ENCODE results near the gene KCNT1.

Gene KCNT1

DNA sequence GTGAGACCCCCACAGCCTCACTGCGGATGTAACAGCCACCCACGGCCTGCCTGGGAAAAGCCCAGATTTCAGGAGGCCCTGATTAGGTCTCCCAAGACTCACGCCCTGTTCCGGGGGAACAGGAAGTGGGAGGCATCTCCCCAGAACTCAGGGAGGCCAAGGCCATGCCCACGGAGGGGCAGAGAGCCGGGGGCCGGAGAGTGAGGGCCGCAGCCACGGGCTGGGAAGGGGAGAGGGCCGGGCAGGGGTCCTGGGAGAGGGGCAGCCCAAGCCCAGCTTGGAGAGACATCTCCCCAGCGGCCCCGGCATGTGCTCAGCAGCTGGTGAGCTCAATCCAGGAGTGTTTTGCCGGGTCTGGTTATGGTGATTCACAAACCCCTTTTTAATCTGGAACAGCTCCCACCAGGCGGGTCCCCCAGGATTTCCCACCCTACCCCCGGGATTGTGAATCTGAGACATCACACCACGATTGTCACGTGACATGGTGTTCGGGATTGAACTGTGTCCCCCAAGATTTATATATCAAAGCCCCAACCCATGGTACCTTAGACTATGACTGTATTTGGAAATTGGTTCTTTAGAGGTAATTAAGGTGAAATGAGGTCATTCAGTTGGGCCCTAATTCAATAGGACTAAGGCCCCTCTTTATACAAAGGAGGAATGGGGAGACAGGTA is 26.6 kb downstream of the KCNT1 start:
- no peak for DNase-seq

DNA sequence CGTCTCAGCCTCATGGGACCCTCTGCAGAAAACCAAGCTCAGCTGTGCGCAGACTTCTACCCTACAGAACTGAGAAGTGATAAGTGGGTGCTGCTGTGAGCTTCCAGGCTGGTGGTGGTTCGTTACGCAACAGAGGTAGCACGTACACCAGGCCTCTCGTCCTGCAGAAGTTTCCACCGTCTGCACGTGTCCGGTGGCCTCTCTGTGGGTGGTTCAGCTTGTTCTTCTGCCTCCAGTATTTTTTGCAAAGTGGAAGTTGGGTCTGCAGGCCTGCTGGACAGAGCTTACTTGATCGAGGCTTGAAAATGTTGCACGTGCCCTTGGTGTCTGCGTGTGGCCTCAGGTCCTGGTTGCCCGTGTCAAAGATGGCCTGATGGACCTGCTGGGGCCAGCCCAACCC is 27.5 kb downstream of the KCNT1 start:
- DNase-seq, result no peak

DNA sequence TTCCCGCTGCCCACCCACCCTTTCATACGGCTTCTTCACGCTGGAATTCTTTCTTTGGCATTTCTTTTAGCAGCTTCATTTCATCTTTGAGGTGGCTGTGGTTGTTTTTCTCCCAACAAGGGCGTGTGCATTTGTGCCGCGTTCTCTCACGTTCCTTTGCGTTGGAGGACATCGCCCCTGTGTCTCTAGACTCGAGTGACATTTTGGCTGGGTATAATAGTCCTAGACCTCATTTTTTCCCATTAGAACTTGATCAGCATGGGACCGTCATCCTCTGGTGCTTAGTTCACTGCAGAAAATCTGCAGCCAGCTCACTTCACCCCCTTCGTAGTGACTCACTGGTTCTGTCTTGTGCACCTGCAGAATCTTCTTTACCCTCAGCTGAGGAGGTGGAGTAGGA is 29.5 kb downstream of the KCNT1 start:
- no peak for DNase-seq

DNA sequence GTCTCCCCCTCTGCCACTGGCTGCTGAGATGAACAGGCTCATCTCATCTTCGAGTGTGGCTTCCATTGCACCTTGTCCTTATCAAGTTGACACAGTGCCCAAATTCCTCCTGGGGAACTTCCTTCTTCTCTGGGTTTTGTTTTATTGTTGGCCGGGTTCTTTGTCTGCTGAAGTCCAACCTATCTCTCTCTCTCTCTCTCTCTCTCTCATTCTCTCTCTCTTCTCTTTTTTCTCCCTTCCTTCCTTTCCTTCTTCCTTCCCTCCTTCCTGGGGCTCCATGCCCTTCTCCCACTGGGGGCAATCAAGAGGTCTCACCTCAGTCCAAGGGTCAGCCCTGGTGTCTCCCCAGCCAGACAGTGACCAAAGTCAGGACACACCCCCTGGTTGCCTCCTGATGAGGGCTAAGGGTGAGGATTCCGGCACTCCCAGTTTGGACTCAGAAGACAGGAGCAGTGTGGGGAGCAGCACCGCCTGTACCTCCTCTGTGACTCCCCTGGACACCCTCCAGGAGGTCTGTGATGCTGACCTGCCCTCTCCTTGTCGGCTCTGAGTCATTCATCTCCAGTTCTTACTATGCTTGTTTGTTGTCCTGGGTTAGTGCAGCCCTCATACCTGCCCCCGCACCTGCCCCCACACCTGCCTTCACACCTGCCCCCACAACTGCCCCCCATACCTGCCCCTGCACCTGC is 30.7 kb downstream of the KCNT1 start:
- no peak for DNase-seq

DNA sequence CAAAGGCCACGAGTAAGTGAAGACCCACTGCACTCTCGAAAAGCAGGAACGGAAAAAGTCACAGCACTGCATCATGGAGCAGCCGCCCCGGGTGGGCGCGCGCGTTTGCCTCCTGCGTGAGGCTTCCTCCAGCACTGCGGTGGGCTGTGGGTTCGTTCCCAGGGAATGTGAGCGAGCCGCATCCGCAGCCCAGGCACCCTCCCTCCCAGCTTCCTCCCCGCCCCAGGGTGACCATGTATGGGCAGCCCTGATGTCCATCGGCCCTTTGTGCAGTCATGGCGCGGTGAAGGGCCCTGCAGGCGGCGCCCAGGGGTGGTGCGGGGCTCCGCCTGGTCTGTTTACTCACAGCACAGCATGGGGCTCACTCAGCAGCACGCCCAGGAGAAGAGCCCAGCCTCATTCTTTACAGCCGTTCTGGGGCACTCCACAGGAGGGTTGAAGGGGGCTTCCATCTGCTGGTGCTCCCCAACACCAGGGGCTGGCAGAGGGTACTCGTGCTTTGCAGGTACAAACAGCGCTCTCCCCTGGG is 32.7 kb downstream of the KCNT1 start:
- DNase-seq, result no peak

DNA sequence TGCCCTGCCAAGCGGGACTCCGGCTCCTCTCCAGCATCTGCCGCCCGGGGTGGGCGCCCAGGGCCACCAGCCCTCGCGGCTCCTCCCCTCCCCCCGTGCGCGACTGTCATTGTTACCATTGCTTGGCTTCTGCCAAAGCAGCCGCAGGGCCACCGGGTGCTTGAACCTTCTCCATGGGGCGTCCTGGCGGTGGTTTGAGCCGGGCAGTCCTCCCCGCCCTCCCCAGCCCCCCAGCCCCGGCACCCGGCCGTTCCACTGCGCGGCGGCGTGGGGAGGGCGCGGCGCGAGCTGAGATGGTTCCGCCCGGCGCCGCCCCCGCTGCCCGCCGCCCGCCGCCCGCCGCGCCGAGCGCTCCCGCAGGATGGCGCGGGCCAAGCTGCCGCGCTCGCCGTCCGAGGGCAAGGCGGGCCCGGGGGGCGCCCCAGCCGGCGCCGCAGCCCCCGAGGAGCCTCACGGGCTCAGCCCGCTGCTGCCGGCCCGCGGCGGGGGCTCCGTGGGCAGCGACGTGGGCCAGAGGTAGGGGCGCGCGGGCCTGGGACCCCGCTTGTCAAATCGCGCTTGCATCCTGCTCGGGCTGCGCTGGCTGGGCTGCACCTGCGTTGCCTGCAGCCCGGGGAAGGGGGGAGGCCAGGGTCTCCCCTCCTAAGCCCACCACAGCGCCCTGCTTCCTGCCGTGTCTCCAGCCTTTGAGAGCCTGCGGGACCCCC is 34.4 kb downstream of the KCNT1 start:
- DNase-seq, result no peak

DNA sequence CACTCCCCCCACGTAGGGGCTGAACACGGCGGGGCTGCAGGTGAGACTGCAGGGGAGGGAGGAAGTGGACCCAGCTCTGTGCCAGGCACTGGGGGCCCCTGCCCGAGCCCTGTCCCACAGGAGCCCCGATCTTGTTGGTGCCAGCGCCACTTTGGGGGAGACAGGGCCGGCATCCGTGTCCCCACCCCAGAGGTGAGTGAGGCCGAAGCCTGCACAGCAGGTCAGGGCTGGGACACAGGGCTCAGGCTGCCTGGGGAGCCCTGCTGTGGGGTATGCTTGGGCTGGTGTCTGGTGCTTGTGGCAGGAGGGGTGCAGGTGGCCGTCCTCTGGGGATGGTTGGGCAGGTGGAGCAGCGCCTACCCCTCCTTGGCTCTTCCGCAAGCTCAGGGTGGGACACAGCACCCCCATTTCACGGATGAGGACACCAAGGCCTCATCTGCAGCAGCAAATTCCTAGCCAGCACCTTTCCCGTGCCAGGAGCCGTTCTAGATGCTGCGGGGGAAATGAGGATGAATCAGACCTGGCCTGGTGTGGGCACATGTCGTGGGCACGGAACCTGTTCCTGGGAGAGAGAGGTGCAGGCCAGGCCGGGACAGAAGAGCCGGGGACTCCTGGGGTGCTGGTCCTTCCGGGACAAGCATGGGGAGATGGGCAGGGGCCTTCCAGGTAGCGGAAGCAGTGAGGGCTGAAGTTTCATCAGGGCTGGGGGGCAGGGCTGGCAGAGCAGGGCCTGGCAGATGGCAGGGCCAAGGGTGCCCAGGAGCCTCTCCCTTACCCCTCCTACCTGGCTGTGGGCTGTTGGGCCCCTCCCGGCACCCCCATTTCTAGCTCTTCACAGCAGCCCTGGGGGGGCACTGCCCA is 35.2 kb downstream of the KCNT1 start:
- no peak for DNase-seq

DNA sequence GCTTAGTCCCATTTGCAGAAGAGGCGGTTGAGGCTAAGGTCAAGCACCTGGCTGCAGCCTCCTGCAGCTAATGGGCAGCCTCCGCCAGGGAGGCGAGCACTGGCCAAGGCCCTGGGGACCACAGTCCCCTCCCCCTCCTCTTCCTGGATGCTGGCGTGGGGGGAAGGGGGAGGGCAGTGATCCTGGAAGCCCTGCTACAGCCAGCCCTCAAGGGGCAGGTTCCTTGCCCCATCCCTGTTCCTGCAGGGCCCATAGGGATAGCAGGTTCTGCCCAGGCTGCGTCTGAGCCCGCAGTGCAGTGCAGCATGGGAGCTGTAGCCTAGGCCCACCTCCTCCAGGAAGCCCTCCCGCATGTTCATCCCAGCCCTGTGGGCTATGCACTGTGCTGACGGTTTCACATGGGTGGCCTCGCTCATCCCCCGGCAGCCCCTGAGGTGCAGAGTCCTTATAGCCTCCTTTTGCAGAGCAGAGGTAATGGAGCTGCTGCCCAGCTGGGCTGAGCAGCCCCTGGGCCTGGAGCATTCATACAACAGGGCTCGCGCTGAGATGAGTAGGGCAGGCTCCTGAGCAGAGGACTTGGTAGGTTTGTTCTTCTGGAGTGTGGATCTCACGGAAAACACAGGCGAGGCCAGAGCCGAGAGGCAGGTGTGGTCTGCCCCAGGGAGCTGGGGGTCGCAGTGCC is 36.0 kb downstream of the KCNT1 start:
- no peak for DNase-seq

DNA sequence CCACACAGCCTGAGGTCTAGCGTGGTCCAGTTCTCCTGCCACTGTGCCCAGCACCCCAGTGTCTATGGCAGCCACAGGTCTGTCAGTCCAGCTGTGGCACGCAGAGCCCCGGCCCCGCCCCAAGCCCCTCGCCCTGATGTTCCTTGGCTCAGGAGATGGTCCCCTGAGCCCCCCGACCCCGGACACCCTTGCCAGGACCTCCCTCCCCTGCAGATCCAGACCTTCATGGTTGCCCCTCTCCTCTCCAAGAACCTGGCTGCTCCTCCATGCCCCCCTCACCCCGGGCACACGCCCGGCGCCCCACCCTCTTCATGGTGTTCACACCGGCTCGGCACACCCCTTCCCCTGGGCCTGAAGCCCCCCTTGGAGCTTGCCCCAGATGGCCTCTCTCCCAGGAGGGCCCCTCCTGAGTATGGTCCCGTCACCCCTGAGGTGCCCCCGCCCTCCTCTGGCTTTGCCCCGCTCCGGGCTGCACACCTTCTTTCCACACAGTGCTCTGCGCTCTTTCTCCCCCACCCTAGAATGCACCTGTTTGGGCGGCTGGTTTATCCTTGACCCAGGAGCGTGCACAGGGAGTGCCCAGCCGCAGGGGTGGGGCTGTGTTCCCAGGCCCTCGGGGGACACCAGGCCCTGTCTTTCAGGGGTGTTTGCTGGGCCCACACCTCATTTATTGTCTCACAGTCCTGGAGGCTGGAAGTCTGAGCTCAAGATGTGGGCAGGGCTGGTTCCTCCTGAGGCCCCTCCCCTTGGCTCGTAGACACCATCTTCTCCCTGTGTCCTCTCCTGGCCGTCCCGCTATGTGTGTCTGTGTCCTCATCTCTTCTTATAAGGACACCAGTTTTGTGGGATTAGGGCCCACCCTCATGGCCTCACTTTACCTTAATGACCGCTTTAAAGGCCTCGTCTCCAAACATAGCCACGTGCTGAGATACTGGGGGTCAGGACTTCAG is 37.6 kb downstream of the KCNT1 start:
- DNase-seq, result no peak

DNA sequence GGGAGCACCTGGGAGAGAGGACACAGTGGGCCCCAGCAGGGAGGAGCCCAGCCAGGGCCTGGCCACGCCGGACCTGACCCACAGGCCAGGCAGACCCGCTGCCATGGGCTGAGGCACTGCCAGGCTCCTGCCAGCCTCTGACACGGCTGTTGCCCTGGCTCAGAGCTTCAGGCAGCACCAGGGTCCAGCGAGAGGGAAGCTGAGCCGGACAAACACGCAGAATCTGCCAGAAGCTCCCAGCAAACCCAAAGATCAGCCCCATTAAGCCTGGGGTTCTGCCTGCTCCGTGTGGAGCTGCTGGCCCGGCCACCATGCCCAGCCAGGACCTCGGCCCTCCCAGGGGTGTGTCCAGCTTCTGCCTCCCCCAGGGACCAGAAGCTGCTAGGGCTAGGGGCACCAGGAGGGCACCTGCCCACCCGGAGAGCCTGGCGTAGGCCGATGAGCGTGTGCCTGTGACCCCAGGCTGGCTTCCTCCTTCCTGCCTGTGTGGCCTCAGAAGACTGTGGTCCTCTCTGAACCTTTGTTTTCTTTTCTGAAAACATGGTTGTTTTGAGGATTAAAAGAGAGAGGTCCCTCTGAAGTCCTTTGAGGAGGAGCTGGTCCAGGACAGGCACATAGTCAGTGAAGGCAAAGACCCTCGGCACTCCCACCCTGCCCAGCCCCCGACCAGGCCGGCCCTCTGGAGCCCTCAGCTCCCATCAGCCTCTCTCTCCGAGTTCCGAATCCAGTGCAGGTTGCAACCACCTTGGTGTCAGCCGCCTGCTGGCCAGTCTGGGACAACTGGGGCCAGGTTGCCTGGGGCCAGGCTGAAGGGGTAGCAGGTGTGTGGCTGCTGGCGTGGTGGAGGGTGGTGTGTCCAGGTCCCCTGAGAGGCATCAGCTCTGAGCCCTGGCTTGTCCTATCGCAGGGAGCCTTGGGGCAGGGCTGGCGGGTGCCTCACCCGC is 39.6 kb downstream of the KCNT1 start:
- DNase-seq, result no peak

DNA sequence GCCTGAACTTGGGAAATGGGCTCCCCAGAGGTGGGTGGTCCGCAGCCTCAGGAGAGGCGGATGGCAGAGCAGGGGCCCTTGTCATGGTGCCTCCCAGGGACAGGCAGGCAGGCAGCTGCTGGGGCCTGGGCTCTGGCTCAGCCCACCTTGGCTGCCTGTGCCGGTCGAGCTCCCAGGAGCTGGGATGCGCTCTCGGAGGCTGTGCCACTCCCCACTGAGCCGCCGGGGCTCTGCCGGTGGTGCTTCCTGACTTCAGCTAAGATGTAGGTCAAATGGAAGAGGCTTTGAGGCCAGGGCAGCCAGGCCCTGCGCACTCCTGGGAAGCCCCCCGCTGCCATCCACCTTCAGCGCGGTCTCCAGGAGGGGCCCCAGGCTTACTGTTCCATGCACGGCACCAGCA is 41.0 kb downstream of the KCNT1 start:
- no peak for DNase-seq

DNA sequence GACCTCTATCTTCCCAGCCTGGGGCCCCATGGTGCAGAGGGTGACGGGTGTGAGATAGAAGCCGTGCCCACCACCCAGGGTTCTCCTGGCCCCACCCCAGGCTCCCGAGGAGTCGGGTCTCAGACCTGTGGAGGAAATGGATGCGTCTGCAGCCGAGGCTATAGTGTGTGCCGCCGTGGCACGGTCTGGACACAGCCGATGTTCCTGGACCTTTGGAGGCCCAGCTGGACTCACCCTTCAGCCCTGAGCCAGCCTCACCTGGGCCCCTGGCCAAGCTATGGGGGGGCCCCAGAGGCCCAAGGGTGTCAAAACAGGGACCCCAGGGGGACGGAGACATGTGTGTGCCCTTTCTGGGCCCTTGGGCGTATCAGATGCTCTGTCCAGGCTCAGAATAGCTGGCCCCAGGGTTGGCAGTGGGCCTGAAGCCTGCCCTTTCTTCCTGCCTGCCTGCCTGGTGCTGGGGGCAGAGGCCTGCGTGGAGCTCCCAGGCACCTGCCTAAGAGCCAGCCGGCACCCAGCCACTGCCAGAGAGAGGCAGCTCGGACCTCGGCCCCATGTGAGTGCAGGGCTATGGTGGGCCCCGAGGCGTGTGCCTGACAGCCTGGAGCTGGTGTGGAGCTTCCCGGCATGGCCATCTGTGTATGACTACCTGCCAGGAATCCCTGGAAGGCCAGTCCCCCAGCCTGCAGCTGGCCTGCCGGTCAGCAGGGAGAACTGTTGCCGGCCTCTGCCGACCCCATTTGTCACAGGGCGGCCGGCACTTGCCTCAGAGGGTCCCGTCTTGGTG is 41.8 kb downstream of the KCNT1 start:
- no peak for DNase-seq

DNA sequence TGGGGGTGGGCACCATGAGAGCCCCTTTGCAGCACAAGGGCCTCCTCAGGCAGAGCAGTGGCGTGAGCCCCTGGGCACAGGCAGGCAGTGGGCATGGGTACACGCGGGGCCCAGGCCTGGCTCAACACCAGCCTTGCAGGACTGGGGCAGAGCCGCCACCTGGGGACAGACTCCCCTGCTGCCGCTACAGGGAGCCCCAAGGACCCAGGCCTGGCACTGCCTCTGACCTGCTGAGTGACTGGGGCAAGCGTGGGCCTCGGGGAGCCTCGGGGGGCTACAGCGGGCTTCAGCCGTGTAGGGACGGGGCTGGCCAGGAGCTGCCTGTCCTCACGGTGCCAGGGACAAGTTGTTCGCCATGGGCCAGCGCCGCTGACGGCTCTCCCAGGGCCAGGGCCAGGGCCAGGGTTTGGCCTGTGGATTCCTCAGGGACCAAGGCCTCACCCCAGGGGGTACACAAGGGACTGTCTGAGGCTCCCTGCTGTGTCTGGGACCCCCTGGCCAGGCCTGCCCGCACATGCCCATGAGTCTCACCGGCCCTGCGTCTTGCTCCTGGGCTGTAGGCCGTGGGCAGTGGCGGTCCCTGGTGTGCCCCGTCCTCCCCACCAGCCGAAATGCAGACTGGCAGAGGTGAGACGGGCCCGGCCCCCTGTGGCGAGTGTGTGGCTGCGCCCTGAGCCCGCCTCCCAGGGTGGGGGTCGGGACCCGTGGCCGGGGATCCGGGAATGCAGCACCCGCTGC is 42.5 kb downstream of the KCNT1 start:
- no peak for DNase-seq

DNA sequence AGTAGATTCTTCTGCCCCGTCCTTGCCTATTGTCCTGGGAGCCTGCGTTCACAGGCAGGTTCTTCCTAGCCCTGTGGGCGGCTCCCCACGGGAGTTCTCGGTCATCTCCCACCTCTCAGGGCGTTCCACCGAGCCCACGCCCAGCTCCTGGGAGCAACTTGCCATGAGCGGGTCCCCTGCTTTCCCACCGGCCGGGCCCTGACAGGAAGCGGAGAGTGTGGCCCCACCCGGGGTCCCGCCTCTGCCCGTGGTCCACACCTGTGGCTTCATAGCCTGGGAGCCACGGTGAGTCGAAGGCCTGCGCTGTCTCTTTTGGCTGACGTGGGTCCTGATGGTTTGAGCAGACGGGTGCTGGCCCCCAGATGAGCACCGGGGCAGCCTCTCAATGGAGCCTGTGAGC is 43.2 kb downstream of the KCNT1 start:
- DNase-seq, result no peak

DNA sequence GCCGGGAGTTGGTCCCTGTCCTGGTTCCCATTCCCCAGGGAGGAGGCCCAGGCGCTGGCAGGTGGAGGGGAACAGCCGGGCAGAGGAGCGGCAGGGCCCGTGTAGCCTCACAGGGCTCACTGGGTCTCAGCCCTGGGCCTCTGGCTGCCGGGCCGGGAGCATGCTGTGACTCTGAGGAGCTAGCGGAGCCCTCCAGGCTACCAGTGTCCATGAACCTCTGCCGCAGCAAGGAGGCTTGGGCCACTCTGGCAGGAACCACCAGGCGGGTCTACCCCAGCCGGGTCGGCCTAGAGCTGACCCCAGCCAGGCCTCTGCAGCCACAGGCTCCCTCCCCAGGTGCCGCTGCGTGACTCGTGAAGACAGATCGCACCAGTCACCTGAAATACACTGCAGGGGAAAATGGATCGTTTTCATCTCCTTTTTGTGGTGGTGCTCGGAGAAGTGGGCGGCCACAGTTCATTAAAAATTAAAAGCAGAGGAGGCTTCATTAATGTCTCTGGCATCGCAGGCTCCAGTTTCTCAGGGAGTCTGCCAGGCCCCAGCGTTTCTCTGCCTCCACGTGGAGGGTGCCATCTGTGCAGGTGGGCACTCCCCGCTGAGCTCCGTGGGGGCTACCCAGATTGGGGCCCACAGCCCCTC is 43.8 kb downstream of the KCNT1 start:
- no peak for DNase-seq

DNA sequence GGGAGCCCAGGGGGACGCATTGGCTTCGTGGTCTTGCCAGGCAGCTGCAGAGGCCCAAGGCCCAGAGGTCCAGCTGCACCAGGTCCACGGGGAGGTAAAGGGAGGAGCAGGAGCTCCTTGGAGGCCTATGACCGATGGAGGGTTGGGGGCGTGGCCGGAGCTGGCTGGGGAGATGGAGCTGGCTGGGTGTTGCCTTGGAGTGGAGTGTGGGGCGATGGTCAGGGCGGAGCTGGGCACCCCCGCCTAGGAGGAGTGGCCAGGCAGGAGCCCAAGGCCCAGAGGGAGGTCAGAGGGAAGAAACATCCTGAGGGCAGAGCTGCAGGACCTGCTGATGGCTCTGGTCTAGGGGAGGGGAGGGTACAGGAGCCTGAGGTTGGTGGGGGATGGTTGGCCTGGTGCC is 44.6 kb downstream of the KCNT1 start:
- DNase-seq, result no peak

DNA sequence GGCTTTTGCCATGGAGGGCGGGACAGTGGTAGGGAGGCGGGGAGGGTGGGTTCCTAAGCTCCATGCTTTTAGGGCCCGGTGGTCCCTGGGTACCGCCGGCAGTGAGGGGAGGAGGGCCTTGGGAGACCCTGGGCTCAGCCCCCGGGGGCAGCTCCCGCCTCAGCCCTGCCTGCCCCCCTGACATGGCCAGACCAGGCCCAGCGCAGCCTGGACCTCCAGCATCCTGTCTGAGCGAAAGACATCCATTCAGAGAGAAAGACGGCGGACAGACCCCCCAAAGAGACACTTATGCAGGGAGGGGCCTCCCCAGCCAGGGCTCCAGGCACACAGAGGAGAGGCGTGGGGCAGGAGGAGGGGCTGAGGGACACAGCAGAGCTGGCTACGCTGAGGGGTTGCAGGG is 45.3 kb downstream of the KCNT1 start:
- no peak for DNase-seq

DNA sequence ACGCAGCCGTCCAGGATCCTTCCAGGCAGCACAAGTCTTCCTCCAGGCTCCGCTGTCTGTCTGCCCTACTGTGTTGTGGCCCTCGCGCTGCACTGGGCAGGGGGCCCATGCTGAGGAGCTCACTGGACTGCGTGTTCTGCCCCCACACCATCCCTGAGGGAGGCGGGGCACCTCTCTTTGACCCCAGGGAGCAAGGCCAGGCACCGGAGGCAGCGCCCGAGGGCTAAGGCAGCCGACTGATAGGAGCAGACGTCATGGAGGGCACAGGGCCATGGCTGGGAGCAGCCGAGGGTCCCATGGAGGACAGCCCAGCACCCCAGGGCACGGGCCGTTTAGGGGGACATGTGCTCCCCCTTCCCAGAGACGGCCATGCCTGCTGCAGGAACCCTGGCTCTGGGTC is 46.7 kb downstream of the KCNT1 start:
- DNase-seq, result no peak
